GM12873 (cell line): ENCODE results near the gene LPIN1.

ENCODE experiments used
- CTCF ChIP-seq: IDR thresholded peaks from 2 replicates; pipeline ENCODE4 v1.5.1; 2012; ENCODE audit warnings: low read depth, mild to moderate bottlenecking, moderate library complexity, low read length, control low read depth; ENCODE audit not compliant: insufficient read depth; ENCODE audit errors: missing control alignments

The LPIN1 gene

GRCh38 chr2:11717623-11718022 is 28.8 kb upstream of the LPIN1 start:
- no peak for TF ChIP-seq CTCF

- no peak for TF ChIP-seq CTCF
These were observed 27.8 kb upstream of the LPIN1 start for GRCh38 chr2:11718606-11719005.

GRCh38 chr2:11719230-11719977 is 27.0 kb upstream of the LPIN1 start:
- TF ChIP-seq CTCF: no peak

- TF ChIP-seq CTCF: no peak
These were observed 25.7 kb upstream of the LPIN1 start for GRCh38 chr2:11720752-11721151.

GRCh38 chr2:11722292-11723060 is 24.0 kb upstream of the LPIN1 start:
- TF ChIP-seq CTCF: no peak

GRCh38 chr2:11723061-11723371 is 23.4 kb upstream of the LPIN1 start:
- TF ChIP-seq CTCF: no peak

GRCh38 chr2:11724151-11724550 is 22.3 kb upstream of the LPIN1 start:
- no peak for TF ChIP-seq CTCF
